HG02840 (cell line): Measurements from ENCODE around the gene IST1.
"Not testable (repeated sequence)": the region's sequence is repeated elsewhere in the genome, so short reads cannot be mapped to it uniquely, and the experiment has no call there.

ENCODE experiments used
- ATAC-seq: cut with Tn5 transposase; IDR thresholded peaks from one replicate; pipeline ENCODE4 v1.9.1; 2021; ENCODE audit warnings: mild to moderate bottlenecking, moderate library complexity, moderate number of reproducible peaks; ENCODE audit not compliant: unreplicated experiment, low FRiP score

IST1 gene

GRCh38 chr16:71894921-71895678 is at the start of gene IST1:
IST1 (plus strand) TSS chr16:71895531; CDS start chr16:71915641, 20,110 bp downstream.
- peak; percentile 82 for ATAC-seq

GRCh38 chr16:71845639-71846430 is 49.5 kb upstream of the IST1 start, which contains the start of gene ATXN1L:
ATXN1L (plus strand) TSS chr16:71845976; CDS start chr16:71849741, 3,765 bp downstream.
- peak; percentile 55 for ATAC-seq

- no peak for ATAC-seq
Observed at GRCh38 chr16:71846431-71846830, 48.9 kb upstream of the IST1 start.

GRCh38 chr16:71847096-71847495 is 48.2 kb upstream of the IST1 start:
- no peak for ATAC-seq

GRCh38 chr16:71848622-71849021 is 46.7 kb upstream of the IST1 start:
- no peak for ATAC-seq

GRCh38 chr16:71851746-71852145 is 43.6 kb upstream of the IST1 start:
- no peak for ATAC-seq

GRCh38 chr16:71852158-71852557 is 43.2 kb upstream of the IST1 start:
- no peak for ATAC-seq

GRCh38 chr16:71852561-71852960 is 42.8 kb upstream of the IST1 start:
- ATAC-seq = no peak

GRCh38 chr16:71853413-71853812 is 41.9 kb upstream of the IST1 start:
- no peak for ATAC-seq

- ATAC-seq = no peak
Observed at GRCh38 chr16:71854369-71854948, 40.9 kb upstream of the IST1 start.

GRCh38 chr16:71855937-71856662 is 39.2 kb upstream of the IST1 start:
- ATAC-seq = no peak

- ATAC-seq = no peak
Observed at GRCh38 chr16:71859762-71860521, 35.4 kb upstream of the IST1 start.

GRCh38 chr16:71863995-71864394 is 31.3 kb upstream of the IST1 start:
- ATAC-seq = no peak

- ATAC-seq = no peak
Observed at GRCh38 chr16:71865173-71865863, 30.0 kb upstream of the IST1 start.

GRCh38 chr16:71867175-71867574 is 28.2 kb upstream of the IST1 start:
- not testable (repeated sequence) for ATAC-seq

- ATAC-seq = no peak
Observed at GRCh38 chr16:71867939-71868338, 27.4 kb upstream of the IST1 start.

- no peak for ATAC-seq
Observed at GRCh38 chr16:71869089-71869488, 26.2 kb upstream of the IST1 start.

- no peak for ATAC-seq
Observed at GRCh38 chr16:71870818-71871217, 24.5 kb upstream of the IST1 start.

GRCh38 chr16:71873199-71873598 is 22.1 kb upstream of the IST1 start:
- no peak for ATAC-seq
